Stimulated activated naive CD4-positive, alpha-beta T cell treated with Interleukin-2 at 50 U/mL for 16 hours (primary cell): ENCODE data around the gene SEC24B.
"Not testable (repeated sequence)": the region's sequence is repeated elsewhere in the genome, so short reads cannot be mapped to it uniquely, and the experiment has no call there.

ENCODE experiments used
- DNase-seq: peaks from one replicate; lab custom pipeline; 2025; lab: John Stamatoyannopoulos, UW

The SEC24B gene

GRCh38 chr4:109432696-109433095 lies 919 bp upstream of the SEC24B start:
- DNase-seq, result no peak

GRCh38 chr4:109434007-109434971 lies 674 bp downstream of the SEC24B start:
- no peak for DNase-seq

- no peak for DNase-seq
Observed at GRCh38 chr4:109435635-109436034, 2.0 kb downstream of the SEC24B start.

GRCh38 chr4:109436504-109436903 lies 2.9 kb downstream of the SEC24B start:
- DNase-seq, result no peak

GRCh38 chr4:109440948-109441347 lies 7.3 kb downstream of the SEC24B start:
- DNase-seq, result no peak

- no peak for DNase-seq
Observed at GRCh38 chr4:109441862-109442458, 8.3 kb downstream of the SEC24B start.

GRCh38 chr4:109444182-109444844 lies 10.7 kb downstream of the SEC24B start:
- no peak for DNase-seq

GRCh38 chr4:109447278-109447677 lies 13.7 kb downstream of the SEC24B start:
- DNase-seq, result no peak

- DNase-seq, result no peak
Observed at GRCh38 chr4:109451544-109452273, 18.1 kb downstream of the SEC24B start.

- DNase-seq, result not testable (repeated sequence)
Observed at GRCh38 chr4:109453110-109453509, 19.5 kb downstream of the SEC24B start.

GRCh38 chr4:109462297-109462696 lies 28.7 kb downstream of the SEC24B start:
- no peak for DNase-seq

GRCh38 chr4:109462802-109463201 lies 29.2 kb downstream of the SEC24B start:
- DNase-seq, result no peak

- DNase-seq, result no peak
Observed at GRCh38 chr4:109465069-109465468, 31.5 kb downstream of the SEC24B start.

GRCh38 chr4:109469915-109470314 lies 36.3 kb downstream of the SEC24B start:
- no peak for DNase-seq

- no peak for DNase-seq
Observed at GRCh38 chr4:109472343-109472761, 38.7 kb downstream of the SEC24B start.

GRCh38 chr4:109473824-109474223 lies 40.2 kb downstream of the SEC24B start:
- DNase-seq, result no peak

- no peak for DNase-seq
Observed at GRCh38 chr4:109486007-109486406, 52.4 kb downstream of the SEC24B start.

GRCh38 chr4:109494563-109494962 lies 60.9 kb downstream of the SEC24B start:
- DNase-seq, result no peak

GRCh38 chr4:109495514-109495913 lies 61.9 kb downstream of the SEC24B start:
- DNase-seq, result no peak

GRCh38 chr4:109496875-109497274 lies 63.3 kb downstream of the SEC24B start:
- no peak for DNase-seq

- no peak for DNase-seq
Observed at GRCh38 chr4:109497511-109497910, 63.9 kb downstream of the SEC24B start.

GRCh38 chr4:109499513-109499912 lies 65.9 kb downstream of the SEC24B start:
- DNase-seq, result no peak
